Subcutaneous adipose tissue (tissue), 4 donors: ENCODE data around the gene ABHD4. TPM values are rescaled to one million over a fixed set of nuclear protein-coding genes. Genes with fewer than 3 reads are reported as not detected.

Experiments
- total RNA-seq, 4 donors: library from RNA; depleted of rRNA; stranded (reverse); fragments of >200 nt; gene quantifications; one replicate each; pipeline ENCODE4 v1.1.0, GENCODE V29; 2016
- TF ChIP-seq, protein P1 (sequence below): fragments of 450-650 bp; IDR thresholded peaks from one replicate; pipeline ENCODE4 v1.5.1; 2016; ENCODE audit warnings: low read depth, mild to moderate bottlenecking, control low read depth, antibody characterized with exemption, moderate library complexity

ABHD4 gene
- total RNA-seq, 4 donors from 2014 or later, result 22.8 to 43.5 (median 38.1) TPM

DNA sequence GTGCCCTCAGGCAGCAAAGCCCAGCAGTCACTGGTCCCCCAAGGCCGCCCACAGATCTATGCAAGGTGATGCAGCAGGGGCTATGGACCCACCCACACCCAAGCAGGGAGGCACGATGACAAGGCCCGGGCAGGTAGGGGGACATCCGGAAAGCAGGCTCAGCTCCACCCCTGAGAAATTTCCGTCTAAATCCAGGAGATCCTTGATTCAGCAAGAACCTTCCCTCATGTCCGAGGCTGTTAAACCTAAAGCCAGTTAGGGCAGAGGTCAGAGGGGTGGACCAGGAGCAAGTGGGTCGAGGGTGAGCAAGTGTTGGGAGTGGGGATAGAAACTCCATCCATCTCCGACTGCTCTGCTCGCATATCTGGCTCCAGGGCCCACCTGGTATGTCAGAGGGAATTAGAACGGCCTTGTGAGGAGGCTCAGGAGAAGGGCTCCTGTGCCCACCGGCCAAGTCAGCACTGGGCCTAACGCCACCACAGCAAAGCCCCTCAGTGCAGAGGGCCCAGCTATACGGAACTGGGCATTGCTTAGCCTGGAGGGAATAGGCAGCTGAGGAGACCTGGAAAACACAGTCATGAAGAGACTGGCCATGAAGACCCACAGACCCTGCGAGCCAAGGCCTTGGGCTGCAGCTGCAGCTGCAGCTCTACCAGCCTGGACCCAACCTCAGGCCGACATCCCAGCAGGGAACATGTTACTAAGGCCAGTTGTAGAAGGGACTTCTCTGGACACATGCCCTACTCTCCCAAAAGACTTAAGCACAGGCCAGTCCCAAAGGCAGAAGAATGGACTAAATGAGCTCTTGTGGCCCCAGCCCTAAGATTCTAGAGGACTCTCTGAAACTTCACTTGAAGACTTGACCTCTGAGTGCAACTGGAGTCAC, 43.4 kb upstream of the ABHD4 start:
- TF ChIP-seq, protein P1, sequence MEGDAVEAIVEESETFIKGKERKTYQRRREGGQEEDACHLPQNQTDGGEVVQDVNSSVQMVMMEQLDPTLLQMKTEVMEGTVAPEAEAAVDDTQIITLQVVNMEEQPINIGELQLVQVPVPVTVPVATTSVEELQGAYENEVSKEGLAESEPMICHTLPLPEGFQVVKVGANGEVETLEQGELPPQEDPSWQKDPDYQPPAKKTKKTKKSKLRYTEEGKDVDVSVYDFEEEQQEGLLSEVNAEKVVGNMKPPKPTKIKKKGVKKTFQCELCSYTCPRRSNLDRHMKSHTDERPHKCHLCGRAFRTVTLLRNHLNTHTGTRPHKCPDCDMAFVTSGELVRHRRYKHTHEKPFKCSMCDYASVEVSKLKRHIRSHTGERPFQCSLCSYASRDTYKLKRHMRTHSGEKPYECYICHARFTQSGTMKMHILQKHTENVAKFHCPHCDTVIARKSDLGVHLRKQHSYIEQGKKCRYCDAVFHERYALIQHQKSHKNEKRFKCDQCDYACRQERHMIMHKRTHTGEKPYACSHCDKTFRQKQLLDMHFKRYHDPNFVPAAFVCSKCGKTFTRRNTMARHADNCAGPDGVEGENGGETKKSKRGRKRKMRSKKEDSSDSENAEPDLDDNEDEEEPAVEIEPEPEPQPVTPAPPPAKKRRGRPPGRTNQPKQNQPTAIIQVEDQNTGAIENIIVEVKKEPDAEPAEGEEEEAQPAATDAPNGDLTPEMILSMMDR, result no peak

DNA sequence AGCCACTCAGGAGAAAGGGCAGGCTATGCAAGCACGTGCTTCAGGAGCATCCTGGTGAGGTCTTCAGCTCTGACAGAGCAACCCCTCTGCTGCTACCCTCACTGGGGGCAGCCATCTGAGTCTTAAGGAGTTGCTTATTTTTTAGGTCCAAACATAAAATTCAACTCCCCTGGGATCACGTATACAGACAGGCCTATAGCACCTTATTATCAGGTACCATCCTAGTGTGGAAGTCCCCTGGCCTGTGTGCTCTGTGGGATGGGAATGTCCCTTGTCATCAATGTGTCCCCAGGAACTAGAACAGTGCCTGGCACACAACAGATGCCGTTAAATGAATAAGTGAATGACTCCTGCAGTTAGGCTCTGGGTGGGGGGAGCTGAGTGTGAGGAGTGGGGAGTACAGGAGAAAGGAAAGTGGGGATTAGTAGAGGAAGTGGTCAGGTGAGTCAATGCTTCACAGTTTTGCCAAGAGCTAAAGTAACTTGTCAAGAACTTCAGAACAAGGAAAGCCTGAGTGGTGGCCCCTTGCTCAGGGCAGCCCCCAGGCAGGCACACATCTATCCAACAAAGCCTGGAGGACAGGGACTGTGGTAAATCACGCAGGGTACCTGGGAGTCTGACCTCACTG, 42.6 kb upstream of the ABHD4 start:
- TF ChIP-seq, protein P1, result no peak

DNA sequence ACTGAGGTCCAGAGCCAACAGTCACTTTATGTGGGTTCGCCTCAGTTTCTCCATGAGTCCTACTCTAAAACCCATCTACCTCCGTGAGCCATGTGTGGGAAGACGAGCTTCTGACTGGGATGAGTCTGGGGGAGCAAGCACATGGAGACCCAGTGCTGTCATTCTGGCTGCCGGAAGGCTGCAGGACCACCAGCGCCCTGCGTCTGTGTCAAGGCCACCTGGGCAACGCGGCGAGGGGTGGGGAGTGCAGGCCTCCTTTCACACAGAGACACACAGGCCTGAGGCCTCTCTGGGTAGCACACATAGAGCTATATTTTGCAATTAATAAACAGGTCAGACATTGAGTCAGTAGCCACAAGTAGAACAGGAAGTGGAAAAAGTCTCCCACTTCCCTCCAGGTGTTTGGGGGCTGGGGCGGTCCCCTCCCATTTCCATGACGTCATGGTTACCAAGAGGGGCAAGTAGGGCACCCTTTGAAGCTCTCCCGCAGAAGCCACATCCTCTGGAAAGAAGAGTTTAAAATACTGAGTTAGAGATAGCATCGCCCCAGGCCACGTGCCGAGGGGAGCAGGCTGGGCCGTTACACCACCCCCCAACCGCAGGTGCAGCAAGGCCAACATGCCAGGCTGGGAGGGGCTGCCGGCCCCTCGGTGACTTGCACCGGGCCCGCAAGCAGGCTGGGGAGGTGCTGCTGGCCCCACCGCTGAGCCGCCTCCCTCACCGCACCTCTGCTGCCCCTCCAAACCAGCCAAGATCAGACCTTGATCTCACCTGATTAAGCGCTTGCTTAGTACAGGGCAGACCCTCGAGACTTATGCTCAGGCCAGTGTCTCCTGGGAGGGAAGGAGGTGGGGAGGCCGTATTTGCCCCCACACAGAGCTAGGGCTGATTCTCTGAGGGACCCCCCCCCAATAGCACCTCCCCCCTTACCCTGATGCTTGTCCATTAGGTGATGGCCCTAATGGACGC, 41.8 kb upstream of the ABHD4 start:
- TF ChIP-seq, protein P1, result no peak

DNA sequence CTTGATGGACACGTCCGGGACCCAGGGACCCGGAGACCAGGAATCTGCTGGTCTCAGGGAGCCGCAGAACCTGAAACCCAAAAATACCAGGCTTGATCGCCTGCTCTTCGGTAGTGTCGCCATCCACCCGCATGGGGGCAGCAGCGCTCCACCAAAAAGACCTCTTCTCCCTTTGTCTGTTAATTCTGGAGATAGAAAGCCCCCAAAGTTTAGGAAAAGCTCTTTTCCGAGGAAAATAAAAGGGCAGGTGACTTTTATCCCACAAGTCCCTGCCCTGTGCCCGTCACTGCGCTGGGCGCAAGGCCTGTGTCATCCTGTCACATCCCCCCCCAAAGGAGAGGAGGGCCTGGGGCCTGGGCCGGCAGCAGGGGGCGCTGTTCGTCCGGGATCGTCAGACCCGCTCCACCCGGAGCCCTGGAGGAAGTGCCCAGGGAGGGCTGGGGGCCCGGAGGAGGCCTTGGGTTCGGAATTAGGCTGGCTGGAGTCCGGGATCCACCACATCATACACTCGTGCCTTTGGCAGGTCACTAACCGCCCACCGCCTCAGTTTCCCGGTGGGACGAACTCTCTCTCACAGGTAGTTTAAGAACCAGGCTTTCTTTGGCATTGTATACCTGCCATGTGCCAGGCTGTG, 41.0 kb upstream of the ABHD4 start:
- TF ChIP-seq, protein P1, result no peak

DNA sequence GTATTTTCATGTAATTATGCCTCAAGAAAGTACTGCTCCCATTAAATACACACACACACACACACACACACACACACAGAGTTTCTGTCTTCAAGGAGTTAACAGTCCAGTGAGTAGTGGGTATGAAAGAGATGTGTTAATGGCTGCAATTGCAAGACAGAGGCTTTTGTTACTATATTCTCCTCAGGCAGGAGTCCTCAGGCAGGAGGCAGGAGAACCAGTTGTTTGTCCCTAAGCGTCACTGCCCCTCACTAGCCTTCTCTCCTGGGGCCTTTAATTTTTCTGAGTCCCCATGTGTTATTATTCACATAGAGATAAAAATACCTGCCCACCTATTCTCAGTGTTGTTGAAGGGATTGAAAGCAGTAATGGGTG, 40.3 kb upstream of the ABHD4 start:
- TF ChIP-seq, protein P1, result no peak

DNA sequence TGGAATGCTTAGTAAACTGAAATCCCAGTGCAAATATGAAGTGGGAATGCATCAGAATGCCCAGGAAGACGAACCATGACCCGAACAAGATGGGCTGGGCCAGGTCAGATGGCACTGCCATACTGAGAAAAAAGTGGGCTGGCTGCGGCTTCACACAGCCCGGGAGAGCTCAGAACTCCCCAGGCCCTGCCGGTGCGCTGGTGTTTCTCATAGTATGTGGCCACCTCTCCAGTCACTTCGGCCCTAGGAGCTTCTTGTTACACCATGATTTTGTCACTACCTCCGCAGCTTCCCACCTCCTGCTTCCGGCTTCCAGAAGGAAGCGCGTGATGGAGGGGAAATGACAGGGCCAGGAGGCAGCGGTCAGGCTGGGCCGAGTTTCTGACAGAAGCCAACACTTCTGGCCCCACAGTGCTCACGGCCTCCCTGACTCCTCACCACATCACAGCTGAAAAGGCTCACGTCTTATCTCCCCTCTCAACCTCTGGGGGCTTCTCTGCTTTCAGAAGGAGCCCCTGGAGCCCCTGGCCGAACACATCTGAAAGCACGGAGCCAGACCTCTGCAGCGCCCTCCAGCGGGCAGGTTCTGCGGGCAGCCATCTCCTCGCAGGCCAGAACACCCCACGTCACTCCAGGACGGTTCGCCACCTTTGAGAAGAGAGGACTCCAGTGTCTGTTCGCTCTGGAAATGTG, 39.7 kb upstream of the ABHD4 start:
- TF ChIP-seq, protein P1, result no peak
